Forelimb muscle (tissue), 1 donor: ENCODE results near the gene CAPG. TPM values are rescaled to one million over a fixed set of nuclear protein-coding genes. Genes with fewer than 3 reads are reported as not detected.
A peak's percentile ranks its signal among the peaks of the same experiment; 100 is the strongest.

Source experiments
- DNase-seq: peaks from one replicate; pipeline ENCODE4 v3.0.0-alpha.2; 2013; ENCODE audit warnings: low read depth
- polyA plus RNA-seq: library from polyadenylated mRNA; unstranded; fragments of 120-200 nt; gene quantifications from one replicate; pipeline ENCODE4 v1.2.1, GENCODE V29; 2013; ENCODE audit not compliant: insufficient read length

The CAPG gene
- polyA plus RNA-seq, 1 donor, result 12.4 TPM

- no peak for DNase-seq
These were observed 52.4 kb downstream of the CAPG start for GRCh38 chr2:85357736-85358135.

DNA sequence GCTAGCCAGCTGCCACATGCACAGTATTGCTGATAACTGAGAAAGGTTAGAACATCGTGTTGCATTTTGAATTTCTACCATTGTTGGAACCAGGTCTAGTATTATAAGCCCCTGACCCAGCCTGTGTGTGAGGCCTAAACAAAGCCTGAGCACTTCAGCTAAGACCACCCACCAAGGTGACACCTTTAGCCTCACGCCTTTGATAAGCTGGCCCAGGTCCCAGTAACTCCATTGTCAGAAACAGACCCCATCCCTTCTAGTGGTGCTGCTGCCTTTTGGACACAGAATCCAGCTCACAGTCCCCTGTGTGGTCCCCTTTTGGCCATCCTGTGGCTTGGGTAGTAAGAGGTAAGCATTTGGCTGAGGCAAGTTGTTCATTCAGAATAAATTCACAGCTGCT lies 54.0 kb downstream of the CAPG start:
- DNase-seq, result no peak

- no peak for DNase-seq
These were observed 54.6 kb downstream of the CAPG start for GRCh38 chr2:85355521-85355920.

DNA sequence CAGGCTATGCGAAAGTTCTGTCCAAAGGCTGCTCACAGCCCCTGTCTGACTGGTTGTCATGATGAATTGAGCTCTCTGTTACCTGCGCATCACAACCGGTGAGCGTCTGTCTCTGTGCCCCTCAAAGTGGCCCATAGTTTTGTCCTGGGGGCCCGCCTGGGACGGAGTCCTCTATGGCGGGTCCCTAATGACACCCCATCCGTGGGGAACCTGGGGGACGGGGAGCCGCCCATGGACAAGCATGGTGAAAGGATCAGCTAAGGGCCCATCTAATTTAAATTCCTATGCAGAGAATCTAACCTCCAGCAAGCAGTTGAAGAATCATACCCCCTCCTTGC lies 55.1 kb downstream of the CAPG start:
- no peak for DNase-seq

DNA sequence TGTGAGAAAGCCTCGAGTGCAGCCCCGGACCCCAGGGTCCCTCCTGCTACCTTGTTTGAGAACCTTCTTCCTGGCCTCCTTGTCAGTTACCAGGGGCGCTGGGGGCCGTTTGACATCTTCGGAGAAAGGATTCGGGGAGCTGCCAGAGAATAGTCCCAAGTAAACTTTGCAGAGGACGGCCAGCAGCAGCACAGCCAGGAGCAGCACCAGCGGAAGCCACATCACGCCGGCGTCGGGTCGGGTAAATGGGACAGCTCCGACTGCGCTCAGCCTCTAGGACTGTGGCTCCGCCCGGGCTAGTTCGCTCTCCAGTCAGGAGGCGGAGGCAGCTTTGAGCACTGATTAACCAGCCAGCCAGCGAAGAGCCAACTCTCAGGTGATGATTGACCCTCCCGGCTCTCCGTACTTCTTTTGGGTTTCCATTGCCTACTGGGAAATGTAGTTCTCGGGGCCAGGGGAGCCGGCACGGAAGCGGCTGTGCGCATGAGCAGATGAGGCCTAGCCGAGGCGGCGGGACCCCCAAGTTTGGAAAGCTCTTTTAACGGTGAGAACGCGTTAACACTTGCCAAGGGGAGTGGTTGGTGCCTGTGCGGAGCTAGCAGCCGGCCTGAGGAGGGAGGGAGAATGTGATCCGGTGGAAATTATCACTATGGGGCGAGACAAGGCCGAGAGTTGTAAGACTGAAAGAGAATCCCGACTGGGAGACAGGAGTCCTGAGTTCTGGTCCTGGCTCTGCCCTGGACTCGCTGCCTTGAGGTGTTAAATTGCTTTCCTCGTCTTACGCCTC lies 55.7 kb downstream of the CAPG start, which contains the start of the genes ELMOD3 and RETSAT:
ELMOD3 (plus strand) TSS at position 484 of the 787 bp plus-strand sequence. CDS start 2,430 bp downstream, outside the sequence.
RETSAT (minus strand) TSS at position 243 of the 787 bp plus-strand sequence; CDS start at position 222, 21 bp downstream.
- peak; percentile 99 for DNase-seq

- no peak for DNase-seq
These were observed 56.3 kb downstream of the CAPG start for GRCh38 chr2:85353876-85354285.

DNA sequence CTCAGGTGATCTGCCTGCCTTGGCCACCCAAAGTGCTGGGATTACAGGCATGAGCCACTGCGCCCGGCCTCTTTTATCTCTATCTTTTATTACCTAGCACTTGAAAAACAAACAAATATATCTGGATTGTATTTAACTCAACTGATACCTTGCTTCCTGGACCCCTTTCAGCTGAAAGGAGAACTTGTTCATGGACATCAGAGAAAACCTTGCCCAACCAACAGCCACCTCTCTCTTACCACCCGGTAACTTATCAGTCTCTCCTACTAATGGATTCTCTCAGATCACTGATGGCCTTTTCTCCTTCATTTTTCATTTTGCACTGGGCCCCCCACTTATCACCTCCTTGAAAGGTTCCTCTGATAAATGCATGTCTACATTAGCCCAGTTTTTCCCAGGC lies 62.6 kb downstream of the CAPG start:
- DNase-seq, result no peak

Other genes with a start within 250 kb of the CAPG start
- 54.4 TPM for gene TGOLN2, start 82.4 kb downstream of the CAPG start, polyA plus RNA-seq
- gene RETSAT, start 55.8 kb downstream of the CAPG start, polyA plus RNA-seq, result 12.6 TPM
- 15.5 TPM for gene ELMOD3, start 55.6 kb downstream of the CAPG start, polyA plus RNA-seq
- gene SH2D6, start 8.3 kb upstream of the CAPG start, polyA plus RNA-seq, result 0.80 TPM
- gene MAT2A, start 128.8 kb upstream of the CAPG start, polyA plus RNA-seq, result 233 TPM
- 19.7 TPM for gene GGCX, start 151.1 kb upstream of the CAPG start, polyA plus RNA-seq
- 12.8 TPM for gene VAMP8, start 167.2 kb upstream of the CAPG start, polyA plus RNA-seq
- gene VAMP5, start 174.1 kb upstream of the CAPG start, polyA plus RNA-seq, result 43.5 TPM
- 55.9 TPM for gene RNF181, start 185.4 kb upstream of the CAPG start, polyA plus RNA-seq
- 9.9 TPM for gene TMEM150A, start 192.3 kb upstream of the CAPG start, polyA plus RNA-seq
- 49.3 TPM for gene C2orf68, start 201.7 kb upstream of the CAPG start, polyA plus RNA-seq
- 37.9 TPM for gene USP39, start 205.8 kb upstream of the CAPG start, polyA plus RNA-seq